ENCODE measurements around the gene ABL1.

GRCh38 chr9:130918101-130918825 is 83.2 kb downstream of the ABL1 start:
- TF ChIP-seq, protein P1, sequence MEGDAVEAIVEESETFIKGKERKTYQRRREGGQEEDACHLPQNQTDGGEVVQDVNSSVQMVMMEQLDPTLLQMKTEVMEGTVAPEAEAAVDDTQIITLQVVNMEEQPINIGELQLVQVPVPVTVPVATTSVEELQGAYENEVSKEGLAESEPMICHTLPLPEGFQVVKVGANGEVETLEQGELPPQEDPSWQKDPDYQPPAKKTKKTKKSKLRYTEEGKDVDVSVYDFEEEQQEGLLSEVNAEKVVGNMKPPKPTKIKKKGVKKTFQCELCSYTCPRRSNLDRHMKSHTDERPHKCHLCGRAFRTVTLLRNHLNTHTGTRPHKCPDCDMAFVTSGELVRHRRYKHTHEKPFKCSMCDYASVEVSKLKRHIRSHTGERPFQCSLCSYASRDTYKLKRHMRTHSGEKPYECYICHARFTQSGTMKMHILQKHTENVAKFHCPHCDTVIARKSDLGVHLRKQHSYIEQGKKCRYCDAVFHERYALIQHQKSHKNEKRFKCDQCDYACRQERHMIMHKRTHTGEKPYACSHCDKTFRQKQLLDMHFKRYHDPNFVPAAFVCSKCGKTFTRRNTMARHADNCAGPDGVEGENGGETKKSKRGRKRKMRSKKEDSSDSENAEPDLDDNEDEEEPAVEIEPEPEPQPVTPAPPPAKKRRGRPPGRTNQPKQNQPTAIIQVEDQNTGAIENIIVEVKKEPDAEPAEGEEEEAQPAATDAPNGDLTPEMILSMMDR (conservative IDR thresholded peaks at IDR 0.05; ENCODE audit: low read depth, low read length): no peak
- no peak for TF ChIP-seq EZH2 (IDR thresholded peaks at IDR 0.05; ENCODE audit: borderline replicate concordance, low read depth, low read length, poor library complexity, severe bottlenecking)

Measured in A673 (cell line).